Frontal cortex (tissue), 4 donors: Measurements from ENCODE around the gene ELMO3. TPM values are rescaled to one million over a fixed set of nuclear protein-coding genes. Genes with fewer than 3 reads are reported as not detected.
A peak's percentile ranks its signal among the peaks of the same experiment; 100 is the strongest.

Experiments used
- DNase-seq, 2 donors: peaks; one replicate each; pipeline ENCODE4 v3.0.0; 2012; ENCODE audit warnings: low spot score in 2 of 2
- FAIRE-seq: peaks from 2 replicates; lab custom pipeline; 2012; peaks lifted over from hg19 to GRCh38; lab: Jason Lieb, UNC
- total RNA-seq: library from RNA; depleted of rRNA; stranded (reverse); fragments of >200 nt; gene quantifications from one replicate; pipeline ENCODE4 v1.2.3, GENCODE V29; 2014
- donor health status: control.
- donor health status: control.
- donor health status: control.

The ELMO3 gene
- total RNA-seq, 1 donor from 2014 or later = 0.41 TPM

DNA sequence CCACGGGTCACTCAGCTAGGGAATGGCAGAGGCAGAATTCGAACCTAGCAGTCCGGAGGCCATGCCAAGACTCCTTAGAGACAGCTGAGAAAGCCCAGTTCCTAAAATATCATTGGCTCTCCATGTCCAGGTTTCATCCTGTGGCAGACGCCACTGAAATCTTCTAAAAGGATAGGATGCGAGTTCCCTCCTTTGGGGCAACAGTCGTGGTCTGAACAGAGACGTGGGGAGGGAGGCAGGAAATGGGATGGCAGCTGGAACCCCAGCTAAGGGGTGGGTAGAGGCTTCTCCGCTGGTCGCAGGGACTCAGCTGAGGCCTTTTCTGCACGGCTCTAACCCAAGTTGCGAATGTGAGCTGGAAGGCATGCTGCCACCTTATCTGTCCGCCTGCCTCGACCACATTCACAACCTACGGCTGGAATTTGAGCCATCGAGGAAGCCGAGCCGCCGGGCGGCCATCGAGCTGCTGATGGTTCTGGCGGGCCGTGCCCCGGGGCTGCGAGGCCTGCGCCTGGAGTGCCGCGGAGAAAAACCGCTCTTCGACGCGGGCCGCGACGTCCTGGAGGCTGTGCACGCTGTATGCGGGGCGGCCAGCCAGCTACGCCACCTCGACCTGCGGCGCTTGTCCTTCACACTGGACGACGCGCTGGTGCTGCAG lies 36.3 kb upstream of the ELMO3 start:
- no peak for FAIRE-seq

DNA sequence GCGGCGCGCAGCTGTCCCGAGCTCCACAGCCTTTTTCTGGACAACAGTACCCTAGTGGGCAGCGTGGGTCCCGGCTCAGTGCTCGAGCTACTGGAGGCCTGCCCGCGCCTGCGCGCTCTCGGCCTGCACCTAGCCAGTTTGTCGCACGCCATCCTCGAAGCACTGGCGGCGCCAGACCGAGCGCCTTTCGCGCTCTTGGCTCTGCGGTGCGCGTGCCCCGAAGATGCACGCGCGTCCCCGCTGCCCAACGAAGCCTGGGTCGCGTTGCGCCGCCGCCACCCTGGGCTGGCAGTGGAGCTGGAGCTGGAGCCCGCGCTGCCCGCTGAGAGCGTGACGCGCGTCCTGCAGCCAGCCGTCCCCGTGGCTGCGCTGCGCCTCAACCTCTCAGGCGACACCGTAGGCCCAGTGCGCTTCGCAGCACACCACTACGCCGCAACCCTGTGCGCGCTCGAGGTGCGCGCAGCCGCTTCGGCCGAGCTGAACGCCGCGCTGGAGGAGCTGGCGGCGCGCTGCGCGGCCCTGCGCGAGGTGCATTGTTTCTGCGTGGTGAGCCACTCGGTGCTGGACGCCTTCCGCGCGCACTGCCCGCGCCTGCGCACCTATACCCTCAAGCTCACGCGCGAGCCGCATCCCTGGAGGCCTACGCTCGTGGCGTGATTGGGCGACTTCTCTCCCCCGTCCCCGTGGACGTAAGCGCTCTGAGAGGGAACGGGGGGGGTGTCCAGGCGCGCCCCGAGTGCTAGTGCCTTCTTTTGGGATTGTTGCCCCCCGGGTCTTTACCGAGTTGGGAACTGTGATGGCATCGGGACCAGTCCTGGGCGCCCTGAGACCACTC lies 35.5 kb upstream of the ELMO3 start:
- DNase-seq (peak in 1 of 2 donors; percentile 73), FAIRE-seq (no peak)

More for the DNA sequence above, 36.3 kb upstream of the ELMO3 start:
- DNase-seq = peak in 1 of 2 donors; percentile 40

DNA sequence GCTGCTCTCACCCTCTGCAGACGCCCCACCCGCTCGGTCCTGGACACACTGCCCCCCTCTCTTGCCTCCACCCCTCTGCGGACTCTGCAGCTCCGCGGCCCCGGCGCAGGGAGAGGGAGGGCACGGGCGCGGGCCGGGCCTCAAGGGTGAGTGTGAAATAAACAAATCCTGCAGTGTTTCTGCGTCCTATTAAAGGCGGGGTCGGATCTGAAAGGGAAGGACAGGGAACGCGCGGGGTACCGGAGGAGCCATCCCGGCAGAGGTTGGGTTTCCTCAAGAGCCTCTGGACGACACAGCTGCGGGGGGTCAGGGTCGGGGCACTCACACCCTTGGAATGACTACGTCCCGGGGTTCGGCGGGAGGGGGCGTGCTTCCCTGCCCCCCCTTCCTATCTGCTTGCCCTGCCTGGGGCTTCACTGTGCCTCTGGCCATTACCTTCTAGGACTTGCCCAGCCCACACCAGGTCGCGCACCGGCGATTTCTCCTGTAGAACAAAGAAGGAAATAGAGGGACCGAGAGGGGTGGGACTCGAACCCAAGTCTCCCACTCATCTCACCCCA lies 34.9 kb upstream of the ELMO3 start:
- FAIRE-seq (no peak), DNase-seq (no peak)

DNA sequence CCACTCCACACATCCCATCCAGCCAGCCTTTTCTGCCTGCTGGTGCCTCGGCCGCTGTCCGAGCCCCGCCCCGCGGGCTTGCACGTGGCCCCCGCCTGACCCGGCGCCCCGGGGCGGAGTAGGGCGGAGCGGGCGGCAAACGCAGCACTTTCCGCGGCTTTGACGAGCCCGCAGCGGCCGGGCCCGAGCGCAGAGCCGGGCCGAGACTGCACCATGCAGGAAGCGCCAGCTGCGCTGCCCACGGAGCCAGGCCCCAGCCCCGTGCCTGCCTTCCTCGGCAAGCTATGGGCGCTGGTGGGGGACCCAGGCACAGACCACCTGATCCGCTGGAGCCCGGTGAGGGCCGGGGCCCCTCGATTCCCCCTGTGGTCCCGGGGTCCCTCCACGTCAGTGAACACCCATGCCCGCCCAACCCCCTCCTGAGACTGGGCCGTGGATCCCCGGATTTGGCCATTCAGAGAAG lies 34.3 kb upstream of the ELMO3 start, which contains the start of gene HSF4:
Gene HSF4, plus strand, starts transcription at position 147 of the 463 bp plus-strand sequence. Its CDS starts 67 bp downstream, at position 214.
- peak; percentile 80 to 90 for DNase-seq
- no peak for FAIRE-seq

DNA sequence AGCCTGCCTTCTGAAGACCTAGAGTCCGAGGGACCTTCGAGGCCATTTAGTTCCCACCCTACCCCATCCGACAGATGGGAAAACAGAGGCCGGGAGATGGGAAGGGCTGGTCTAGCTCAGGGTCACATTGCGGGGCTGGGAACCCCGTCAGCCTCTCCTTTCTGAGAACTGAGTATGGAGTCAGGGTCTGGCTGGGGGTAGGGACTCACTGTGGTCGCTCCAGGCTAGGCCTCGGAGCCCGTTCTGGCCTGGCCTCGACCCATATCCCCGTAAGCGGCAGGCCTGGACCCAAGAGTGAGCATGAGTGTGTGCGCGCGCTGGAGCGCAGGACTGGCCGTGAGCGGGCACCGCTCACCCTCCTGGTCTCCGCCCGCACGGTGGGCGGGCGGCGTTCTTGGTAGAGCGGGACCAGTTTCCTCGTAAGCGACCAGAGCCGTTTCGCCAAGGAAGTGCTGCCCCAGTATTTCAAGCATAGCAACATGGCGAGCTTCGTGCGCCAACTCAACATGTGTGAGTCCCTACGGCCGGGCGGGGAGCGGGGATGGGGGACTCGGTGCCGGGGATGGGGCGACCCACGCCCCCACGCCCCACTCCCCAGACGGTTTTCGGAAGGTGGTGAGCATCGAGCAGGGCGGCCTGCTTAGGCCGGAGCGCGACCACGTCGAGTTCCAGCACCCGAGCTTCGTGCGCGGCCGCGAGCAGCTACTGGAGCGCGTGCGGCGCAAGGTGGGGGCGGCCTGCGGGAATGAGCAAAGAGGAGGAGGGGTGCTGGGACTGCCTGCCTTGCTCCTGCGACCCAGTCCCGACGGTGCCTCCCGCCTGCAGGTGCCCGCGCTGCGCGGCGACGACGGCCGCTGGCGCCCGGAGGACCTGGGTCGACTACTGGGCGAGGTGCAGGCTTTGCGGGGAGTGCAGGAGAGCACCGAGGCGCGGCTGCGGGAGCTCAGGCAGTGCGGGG lies 33.5 kb upstream of the ELMO3 start:
- DNase-seq = no peak
- no peak for FAIRE-seq

DNA sequence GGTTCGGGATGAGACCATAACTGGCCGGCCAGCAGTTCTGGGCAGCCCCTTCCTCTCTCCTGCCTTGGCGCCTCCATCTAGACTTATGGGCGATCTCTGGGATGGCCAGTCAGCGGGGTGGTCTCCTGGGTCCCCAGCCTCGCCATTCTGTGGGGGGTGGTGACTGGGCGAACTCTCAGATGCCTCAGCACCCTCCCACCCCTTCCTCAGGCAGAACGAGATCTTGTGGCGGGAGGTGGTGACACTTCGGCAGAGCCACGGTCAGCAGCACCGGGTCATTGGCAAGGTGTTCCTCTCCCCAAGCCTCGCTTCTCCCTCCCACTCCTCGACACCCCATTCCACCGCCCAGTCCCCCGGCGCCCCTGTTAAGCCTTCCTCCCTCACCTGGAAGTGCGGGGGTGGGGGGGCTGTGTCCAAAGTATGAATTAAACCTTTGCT lies 32.8 kb upstream of the ELMO3 start:
- DNase-seq (no peak), FAIRE-seq (no peak)

DNA sequence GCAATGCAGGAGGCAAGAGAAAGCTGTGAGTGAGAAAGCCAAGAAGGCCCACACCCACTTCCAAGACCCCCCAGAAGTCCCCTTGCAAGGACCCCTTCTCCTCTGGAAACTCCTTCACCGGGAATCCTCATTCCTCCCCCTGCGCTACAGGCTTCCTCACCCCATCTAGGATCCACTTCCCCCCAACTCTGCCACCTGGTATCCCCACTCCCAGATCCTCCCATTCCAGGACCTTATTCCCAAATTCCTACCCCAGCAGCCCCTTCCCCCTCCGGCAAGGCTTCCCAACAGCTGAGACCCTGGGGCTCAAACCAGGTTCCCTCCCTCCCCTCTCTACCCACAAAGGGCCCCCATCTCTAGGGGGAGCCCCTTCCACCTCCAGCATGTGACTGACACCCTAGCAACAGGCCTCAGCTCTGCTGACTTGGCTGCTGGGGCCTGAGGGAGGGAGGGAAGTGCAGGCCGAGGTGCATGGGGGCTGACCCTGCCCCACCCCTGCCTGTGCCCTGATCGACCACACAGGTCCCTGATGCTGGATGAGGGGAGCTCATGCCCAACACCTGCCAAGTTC lies 32.2 kb upstream of the ELMO3 start:
- DNase-seq = no peak
- no peak for FAIRE-seq

DNA sequence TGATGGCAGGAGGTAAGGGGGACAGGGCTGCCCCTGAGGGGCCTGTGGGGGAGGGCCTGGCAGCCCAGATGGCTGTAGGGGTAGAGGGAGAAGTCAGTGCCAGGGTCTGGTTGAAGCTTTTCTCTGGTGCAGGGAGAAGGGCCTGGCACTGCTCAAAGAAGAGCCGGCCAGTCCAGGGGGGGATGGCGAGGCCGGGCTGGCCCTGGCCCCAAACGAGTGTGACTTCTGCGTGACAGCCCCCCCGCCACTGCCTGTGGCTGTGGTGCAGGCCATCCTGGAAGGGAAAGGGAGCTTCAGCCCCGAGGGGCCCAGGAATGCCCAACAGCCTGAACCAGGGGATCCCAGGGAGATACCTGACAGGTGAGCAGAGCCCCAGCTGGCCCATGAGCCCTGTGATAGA lies 31.3 kb upstream of the ELMO3 start:
- FAIRE-seq (no peak), DNase-seq (no peak)

DNA sequence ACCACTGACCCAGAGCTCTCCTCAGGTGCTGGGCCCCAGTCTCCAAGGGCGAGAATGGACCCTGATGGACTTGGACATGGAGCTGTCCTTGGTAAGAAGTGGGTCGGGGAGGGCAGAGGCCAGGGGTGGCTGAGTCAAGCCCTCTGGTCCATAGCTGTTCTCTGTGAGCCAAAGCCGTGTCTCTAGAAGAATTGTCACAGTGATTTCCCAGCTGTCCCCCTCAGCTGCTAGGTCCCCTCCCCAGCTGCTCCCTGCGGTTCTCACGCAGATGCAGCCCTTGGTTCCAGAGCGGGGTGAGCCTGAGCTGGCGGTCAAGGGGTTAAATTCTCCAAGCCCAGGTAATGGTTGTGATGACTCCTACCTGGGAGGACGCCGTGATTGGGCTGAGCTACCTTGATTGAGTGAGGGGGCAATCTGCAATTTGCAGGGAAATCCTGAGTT lies 29.9 kb upstream of the ELMO3 start:
- FAIRE-seq = no peak
- no peak for DNase-seq

DNA sequence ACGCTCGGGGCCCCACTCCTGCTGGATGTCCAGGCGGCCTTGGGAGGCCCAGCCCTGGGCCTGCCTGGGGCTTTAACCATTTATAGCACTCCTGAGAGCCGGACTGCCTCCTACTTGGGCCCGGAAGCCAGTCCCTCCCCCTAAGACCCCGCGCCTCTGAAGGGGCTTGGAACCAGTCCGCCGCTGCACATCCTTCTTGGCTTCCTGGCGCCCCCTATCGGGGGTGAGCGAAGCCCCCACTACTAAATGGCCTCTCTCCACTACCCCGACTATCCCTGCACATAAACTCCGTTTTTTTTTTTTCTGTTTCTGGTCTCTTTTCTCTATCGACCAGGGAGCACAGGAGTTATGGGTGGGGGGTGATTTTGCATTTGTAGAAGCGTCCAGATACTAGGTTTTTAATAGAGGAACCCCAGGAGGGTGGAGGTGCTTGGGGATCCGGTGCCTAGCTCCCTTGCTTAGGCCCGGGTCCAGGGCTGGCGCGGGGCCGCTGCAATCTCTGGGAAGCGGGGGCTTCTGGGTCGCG lies 29.2 kb upstream of the ELMO3 start:
- FAIRE-seq (no peak), DNase-seq (no peak)

DNA sequence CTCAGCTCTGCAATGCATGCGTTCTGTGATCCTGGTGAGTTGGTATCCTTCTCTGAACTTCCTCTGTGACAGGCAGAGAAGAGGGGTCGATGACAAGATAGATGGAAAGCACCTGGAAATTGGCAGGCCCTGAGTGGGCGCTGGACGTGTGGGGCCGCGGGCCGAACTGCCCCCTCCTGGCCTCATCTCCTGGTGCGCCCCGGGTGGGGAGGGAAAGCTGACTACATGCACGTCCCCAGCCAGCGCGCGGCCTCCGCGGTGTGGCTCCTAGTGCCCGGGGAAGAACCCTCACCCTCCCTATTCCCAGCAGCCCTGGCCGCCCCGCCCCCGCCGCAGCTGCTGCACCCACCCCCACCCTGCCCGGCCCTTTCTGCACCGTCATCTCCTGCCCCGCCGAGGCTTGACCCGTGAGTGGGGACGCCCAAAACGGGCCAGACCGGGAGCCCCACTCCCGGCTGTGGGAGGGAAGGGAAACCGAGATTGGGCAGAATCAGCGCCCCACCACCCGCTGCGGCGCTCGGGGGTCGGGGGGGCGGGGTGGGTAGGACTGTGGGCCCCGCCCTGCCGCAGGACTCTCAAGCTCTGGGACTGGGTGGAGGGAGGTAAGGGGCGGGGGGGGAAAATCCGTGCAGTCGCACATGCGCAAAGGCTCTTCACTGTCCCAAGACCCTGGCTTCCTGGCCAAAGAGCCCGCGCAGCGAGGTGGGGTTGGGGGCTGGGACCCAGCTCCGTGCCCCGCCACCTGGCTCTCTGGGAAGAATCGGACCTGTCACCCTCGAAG lies 28.6 kb upstream of the ELMO3 start, which contains the start of gene NOL3:
Gene NOL3, plus strand, starts transcription at position 371 of the 781 bp plus-strand sequence.
- DNase-seq = peak; percentile 79 to 82

DNA sequence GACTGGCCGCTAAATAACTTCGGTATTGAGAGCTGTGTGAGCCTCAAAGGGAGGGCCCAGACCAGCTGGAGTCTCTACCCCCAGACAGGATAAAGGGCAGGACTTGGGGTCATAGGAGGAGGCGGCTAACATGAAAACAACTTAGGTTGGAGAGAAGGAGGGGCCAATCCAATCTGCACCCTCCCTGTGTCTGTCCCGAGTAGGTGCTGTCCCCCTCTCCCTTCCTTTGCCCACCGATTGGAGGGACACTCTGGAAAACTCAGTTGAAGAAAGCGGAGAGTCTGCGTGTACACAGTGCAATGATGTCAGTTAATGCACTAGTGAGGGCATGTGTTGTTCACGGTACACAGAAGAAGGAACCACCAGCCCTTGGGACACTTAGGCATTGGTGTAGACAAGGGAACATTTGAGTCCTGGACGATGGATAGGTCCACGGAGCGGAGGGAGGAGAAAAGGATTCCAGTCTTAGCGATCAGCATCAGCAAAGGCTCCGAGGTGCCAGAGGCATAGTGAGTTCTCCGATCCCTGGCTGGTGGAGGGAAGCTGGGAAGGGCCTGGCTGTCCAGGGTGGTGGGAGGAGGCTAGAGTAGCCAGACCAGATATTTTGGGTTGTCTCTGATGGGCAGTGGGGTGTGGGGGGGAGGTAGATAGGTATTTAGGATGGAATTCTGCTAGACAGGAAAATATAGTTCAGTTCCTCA lies 27.8 kb upstream of the ELMO3 start:
- FAIRE-seq (no peak), DNase-seq (no peak)

More for the DNA sequence above, 28.6 kb upstream of the ELMO3 start, which contains the start of gene NOL3:
- no peak for FAIRE-seq

DNA sequence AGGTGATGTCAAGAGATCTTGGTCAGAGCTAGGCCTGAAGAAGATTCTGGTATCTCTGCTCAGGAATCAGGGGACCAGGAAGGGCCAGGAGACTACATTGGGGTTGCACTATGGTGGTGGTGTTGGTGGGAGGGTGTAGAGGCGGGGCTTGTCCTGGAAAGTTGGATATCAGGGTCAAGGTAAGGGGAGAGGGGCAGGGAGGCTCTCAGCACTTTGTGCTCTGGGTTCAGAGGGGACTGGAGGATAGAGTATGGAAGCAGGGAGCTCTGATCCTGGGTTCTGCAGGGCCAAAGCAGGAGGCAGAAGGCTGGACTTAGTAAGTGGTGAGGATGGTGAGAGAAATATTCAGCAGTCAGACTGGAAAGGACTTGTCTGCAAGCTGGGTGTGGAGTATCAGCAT lies 25.6 kb upstream of the ELMO3 start:
- FAIRE-seq (no peak), DNase-seq (no peak)

DNA sequence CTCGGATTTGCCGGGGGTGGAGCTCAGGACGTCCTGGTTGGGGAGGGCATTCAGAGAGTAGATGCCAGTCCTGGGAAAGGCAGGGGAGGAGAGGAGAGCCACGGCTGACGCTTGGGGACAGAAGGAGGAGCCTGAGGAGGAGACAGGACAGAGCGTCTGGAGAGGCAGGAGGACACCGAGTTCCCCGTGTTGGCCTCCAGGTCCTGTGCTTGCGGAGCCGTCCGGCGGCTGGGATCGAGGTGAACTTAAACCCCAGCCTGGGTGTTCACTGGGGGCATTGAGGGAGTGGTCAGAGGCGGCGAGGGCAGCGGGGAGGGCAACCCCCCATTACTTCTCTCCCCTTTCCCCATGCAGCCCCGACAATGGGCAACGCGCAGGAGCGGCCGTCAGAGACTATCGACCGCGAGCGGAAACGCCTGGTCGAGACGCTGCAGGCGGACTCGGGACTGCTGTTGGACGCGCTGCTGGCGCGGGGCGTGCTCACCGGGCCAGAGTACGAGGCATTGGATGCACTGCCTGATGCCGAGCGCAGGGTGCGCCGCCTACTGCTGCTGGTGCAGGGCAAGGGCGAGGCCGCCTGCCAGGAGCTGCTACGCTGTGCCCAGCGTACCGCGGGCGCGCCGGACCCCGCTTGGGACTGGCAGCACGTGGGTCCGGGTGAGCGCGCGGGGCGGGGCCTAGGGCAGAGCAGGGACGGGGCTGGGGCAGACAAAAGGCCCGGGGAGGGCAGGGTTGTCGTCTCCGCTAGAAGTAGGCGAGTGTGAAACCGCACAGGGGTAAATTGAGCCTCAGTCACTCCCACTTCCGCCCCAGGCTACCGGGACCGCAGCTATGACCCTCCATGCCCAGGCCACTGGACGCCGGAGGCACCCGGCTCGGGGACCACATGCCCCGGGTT lies 24.9 kb upstream of the ELMO3 start:
- no peak for FAIRE-seq

DNA sequence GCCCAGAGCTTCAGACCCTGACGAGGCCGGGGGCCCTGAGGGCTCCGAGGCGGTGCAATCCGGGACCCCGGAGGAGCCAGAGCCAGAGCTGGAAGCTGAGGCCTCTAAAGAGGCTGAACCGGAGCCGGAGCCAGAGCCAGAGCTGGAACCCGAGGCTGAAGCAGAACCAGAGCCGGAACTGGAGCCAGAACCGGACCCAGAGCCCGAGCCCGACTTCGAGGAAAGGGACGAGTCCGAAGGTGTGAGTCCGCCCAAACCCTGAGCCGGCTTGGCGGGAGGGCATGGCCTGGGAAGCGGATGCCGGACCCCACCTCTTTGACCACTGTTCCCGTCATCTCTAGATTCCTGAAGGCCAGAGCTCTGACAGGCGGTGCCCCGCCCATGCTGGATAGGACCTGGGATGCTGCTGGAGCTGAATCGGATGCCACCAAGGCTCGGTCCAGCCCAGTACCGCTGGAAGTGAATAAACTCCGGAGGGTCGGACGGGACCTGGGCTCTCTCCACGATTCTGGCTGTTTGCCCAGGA lies 24.2 kb upstream of the ELMO3 start:
- DNase-seq (no peak), FAIRE-seq (no peak)

More for the DNA sequence above, 24.9 kb upstream of the ELMO3 start:
- DNase-seq = peak; percentile 82 to 84

DNA sequence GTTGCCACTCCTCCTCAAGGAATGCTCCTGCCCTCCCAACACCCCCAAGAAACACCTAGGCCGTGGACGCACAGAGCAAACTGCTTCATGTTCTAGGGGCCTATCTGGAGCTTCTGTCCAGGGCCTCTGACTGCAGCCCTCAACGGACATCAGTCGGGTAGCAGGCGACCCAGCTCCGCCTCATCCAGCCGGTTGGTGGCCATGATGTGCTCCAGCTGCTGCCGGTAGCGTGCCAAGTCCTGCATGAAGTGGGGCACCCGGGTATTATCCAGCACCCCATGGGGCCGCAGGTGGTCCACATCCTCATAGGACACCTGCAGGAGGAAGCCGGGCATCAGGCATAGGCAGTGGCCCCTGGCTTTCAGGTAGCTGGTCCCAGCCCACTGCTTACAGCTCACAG lies 22.3 kb upstream of the ELMO3 start:
- no peak for FAIRE-seq
- DNase-seq = no peak
